Stimulated activated memory B cell treated with anti-CD40 and anti-IgM and Interleukin-4, amounts not matched to agents 10 μg/mL and 1 μg/mL and 100 μg/mL, for 72 hours (primary cell): ENCODE measurements around the gene TMEM184A.

Experiments
- ATAC-seq: fragments of 150-1000 bp; cut with Tn5 transposase; 2 replicates; pipeline ENCODE4 v1.10.0; 2021
- H3K27ac Mint-ChIP-seq: one replicate; pipeline ENCODE4 v1.8.0; 2022; ENCODE audit warnings: mild to moderate bottlenecking, mixed read lengths
- H3K27me3 Mint-ChIP-seq: one replicate; pipeline ENCODE4 v1.8.0; 2022; ENCODE audit warnings: mixed read lengths
- H3K36me3 Mint-ChIP-seq: one replicate; pipeline ENCODE4 v1.8.0; 2022; ENCODE audit warnings: mixed read lengths
- H3K4me1 Mint-ChIP-seq: one replicate; pipeline ENCODE4 v1.8.0; 2022; ENCODE audit warnings: mixed read lengths
- H3K4me3 Mint-ChIP-seq: one replicate; pipeline ENCODE4 v1.8.0; 2022; ENCODE audit warnings: mild to moderate bottlenecking, moderate library complexity, mixed read lengths
- H3K9me3 Mint-ChIP-seq: one replicate; pipeline ENCODE4 v1.8.0; 2022; ENCODE audit warnings: mixed read lengths

Gene TMEM184A

GRCh38 chr7:1593904-1594421 lies 38.0 kb upstream of the TMEM184A start:
- H3K27me3 Mint-ChIP-seq, result peaks cover 92% of the 10 kb centered on the region
- H3K4me3 Mint-ChIP-seq, result no peak overlapping the region
- peaks cover 33% of the 10 kb centered on the region for H3K4me1 Mint-ChIP-seq
- no peaks in the 10 kb centered on the region for H3K36me3 Mint-ChIP-seq
- no peak for ATAC-seq
- H3K27ac Mint-ChIP-seq, result no peak overlapping the region
- H3K9me3 Mint-ChIP-seq, result peaks cover 22% of the 10 kb centered on the region

DNA sequence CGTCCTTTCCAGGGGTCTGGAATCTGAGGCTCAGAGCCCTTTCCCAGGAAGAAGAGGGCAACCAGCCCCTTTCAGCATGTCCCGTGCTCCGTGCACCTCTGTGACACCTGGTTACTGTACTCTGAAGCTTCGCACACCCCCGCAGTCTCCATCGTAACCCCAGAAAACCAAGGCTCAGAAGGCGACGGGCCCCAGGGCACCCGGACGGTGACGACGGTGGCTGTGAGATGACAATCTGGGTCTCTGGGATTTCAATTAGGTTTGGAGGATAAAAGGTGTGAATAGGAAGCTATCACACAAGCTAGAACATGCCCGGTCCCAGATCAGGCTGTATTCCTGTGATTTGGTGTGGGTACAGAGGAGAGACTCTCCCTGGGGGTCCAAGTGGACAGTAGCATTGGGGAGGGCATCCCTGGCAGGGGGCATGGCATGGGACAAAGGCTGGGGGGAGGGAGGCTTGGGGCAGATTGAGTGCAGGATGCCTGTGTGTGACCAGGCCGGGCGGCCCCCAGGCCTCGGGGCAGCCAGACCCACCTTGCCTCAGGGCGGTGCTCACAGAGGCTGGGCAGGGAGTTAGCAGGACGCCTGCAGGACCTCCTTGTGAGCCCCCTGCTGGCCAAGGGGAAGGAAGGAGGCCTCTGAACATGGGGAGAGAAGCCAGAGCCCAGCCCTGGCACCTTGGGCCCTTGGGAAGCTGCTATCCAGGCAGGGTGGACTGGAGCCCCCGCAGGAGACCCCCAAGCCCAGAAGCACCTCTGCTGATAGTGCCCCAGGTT lies 37.3 kb upstream of the TMEM184A start:
- H3K4me3 Mint-ChIP-seq, result no peak overlapping the region
- H3K4me1 Mint-ChIP-seq, result peaks cover 33% of the 10 kb centered on the region
- peak overlapping the region; percentile 82 for H3K27ac Mint-ChIP-seq
- H3K27me3 Mint-ChIP-seq, result peaks cover 92% of the 10 kb centered on the region
- H3K36me3 Mint-ChIP-seq, result no peaks in the 10 kb centered on the region
- peaks cover 17% of the 10 kb centered on the region for H3K9me3 Mint-ChIP-seq
- ATAC-seq, result peak; percentile 24

GRCh38 chr7:1592299-1592871 lies 36.4 kb upstream of the TMEM184A start:
- Mint-ChIP-seq H3K27ac (peak overlapping the region; percentile 82), H3K27me3 (peaks cover 87% of the 10 kb centered on the region), H3K4me1 (peaks cover 33% of the 10 kb centered on the region), H3K4me3 (peak overlapping the region; percentile 58), H3K9me3 (peaks cover 16% of the 10 kb centered on the region), H3K36me3 (no peaks in the 10 kb centered on the region)
- ATAC-seq, result peak; percentile 74

DNA sequence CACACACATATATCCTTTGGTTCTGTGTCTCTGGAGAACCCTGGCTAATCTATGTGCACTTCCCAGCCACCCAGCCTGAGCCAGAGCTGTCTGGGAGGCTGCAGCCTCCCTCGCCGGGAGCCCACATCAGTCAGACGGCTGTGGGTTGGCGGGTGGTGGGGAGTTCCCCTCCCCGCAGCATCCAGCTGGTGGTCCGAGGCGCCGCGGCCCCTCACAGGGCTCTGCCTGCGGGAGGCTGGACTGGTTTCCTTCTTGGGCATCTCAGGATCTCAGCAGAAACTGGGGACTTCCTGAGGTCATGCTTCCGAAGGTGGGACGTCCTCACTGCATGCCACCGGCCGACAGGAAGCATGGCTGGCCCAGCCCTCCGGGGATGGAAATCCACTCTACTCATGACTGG lies 35.9 kb upstream of the TMEM184A start:
- Mint-ChIP-seq H3K27ac (peak overlapping the region; percentile 82), H3K4me3 (peak overlapping the region; percentile 58), H3K36me3 (no peaks in the 10 kb centered on the region), H3K4me1 (peaks cover 33% of the 10 kb centered on the region), H3K27me3 (peaks cover 82% of the 10 kb centered on the region), H3K9me3 (peaks cover 16% of the 10 kb centered on the region)
- peak; percentile 42 for ATAC-seq

DNA sequence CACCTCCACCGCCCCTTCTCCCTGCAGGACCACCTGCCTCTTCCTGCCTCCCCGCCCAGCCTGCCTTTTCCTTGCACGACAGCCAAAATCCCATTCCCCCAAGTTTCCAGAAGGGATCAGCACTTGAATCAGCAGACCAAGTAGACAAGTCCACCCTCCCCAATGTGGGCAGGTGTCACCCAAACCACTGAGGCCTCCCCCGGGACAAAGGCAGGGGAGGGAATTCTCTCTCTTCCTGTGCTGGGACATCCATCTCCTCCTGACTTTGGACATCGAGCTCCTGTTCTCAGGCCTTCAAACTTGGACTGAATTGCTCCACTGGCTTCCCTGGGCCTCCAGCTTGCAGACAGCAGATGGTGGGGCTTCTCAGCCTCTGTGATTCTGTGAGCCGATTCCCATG lies 35.4 kb upstream of the TMEM184A start:
- H3K27me3 Mint-ChIP-seq, result peaks cover 77% of the 10 kb centered on the region
- ATAC-seq, result no peak
- peaks cover 33% of the 10 kb centered on the region for H3K4me1 Mint-ChIP-seq
- peaks cover 16% of the 10 kb centered on the region for H3K9me3 Mint-ChIP-seq
- peak overlapping the region; percentile 82 for H3K27ac Mint-ChIP-seq
- H3K4me3 Mint-ChIP-seq, result peak overlapping the region; percentile 58
- no peaks in the 10 kb centered on the region for H3K36me3 Mint-ChIP-seq

DNA sequence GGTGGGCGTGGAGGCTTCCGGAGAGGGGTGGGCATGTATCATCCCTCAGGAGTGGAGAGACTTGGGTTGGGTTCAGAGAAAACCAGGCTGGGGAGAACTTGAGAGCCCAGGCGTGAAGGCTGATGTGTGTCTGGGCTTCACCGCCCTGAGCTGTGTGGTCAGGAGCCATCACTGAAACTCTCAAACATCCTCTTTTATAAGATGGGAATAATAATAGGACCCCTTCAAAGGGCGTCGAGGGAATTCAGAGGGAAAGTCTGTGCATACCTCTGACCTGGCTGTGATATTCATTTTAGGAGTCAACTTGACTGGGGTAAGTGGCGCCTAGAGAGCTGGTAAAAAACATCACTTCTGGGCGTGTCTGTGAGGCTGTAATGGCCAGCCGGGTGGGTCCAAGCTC lies 34.9 kb upstream of the TMEM184A start:
- ATAC-seq, result peak; percentile 24
- H3K36me3 Mint-ChIP-seq, result no peaks in the 10 kb centered on the region
- H3K4me3 Mint-ChIP-seq, result no peak overlapping the region
- H3K27ac Mint-ChIP-seq, result peak overlapping the region; percentile 82
- peaks cover 74% of the 10 kb centered on the region for H3K27me3 Mint-ChIP-seq
- peaks cover 33% of the 10 kb centered on the region for H3K4me1 Mint-ChIP-seq
- H3K9me3 Mint-ChIP-seq, result peaks cover 16% of the 10 kb centered on the region

DNA sequence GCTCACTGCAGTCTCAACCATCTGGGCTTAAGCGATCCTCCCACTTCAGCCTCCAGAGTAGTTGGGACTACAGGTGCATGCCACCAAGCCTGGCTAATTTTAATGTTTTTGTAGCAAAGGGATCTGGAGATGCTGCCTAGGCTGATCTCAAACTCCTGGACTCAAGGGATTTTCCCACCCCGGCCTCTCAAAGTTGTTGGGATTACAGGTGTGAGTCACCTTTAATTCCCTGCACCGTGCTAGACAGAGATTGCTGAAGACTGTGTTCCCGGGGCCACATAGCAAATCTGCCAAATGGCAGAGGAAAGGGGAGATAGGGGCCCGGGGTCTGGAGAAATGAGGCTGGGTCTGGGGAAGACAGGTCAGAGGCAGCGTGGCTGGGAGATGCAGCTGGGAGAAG lies 34.5 kb upstream of the TMEM184A start:
- peaks cover 16% of the 10 kb centered on the region for H3K9me3 Mint-ChIP-seq
- no peak for ATAC-seq
- H3K27ac Mint-ChIP-seq, result peak overlapping the region; percentile 82
- no peaks in the 10 kb centered on the region for H3K36me3 Mint-ChIP-seq
- H3K27me3 Mint-ChIP-seq, result peaks cover 70% of the 10 kb centered on the region
- H3K4me3 Mint-ChIP-seq, result no peak overlapping the region
- H3K4me1 Mint-ChIP-seq, result peaks cover 33% of the 10 kb centered on the region

- ATAC-seq, result no peak
- H3K36me3 Mint-ChIP-seq, result peaks cover 6% of the 10 kb centered on the region
- peaks cover 55% of the 10 kb centered on the region for H3K27me3 Mint-ChIP-seq
These were observed 33.0 kb upstream of the TMEM184A start for GRCh38 chr7:1588978-1589377.

DNA sequence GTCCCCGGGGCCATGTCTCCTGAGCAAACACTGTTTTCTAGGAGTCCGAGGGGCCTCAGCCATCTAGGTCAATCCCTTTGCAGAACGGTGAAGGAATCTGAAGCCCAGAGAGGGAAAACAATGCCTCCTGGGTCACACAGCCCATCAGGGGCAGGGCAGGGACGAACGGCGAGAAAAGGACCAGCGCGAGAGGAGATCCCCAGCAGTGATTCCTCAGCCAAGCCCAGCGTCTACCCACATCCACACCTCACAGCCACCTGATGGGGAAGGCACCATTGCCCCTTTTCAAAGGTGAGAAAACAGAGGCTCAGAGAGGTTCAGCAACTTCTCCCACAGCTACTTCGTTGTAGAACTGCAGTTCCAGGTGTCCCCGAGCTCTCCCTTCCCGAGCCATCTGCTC lies 31.7 kb upstream of the TMEM184A start:
- peaks cover 6% of the 10 kb centered on the region for H3K36me3 Mint-ChIP-seq
- H3K9me3 Mint-ChIP-seq, result peaks cover 6% of the 10 kb centered on the region
- no peak overlapping the region for H3K4me3 Mint-ChIP-seq
- no peak for ATAC-seq
- H3K27me3 Mint-ChIP-seq, result peaks cover 43% of the 10 kb centered on the region
- peaks cover 25% of the 10 kb centered on the region for H3K4me1 Mint-ChIP-seq
- no peak overlapping the region for H3K27ac Mint-ChIP-seq

More at GRCh38 chr7:1588978-1589377, 33.0 kb upstream of the TMEM184A start:
- Mint-ChIP-seq H3K4me1 (peaks cover 33% of the 10 kb centered on the region), H3K4me3 (no peak overlapping the region), H3K9me3 (peaks cover 7% of the 10 kb centered on the region), H3K27ac (no peak overlapping the region)

DNA sequence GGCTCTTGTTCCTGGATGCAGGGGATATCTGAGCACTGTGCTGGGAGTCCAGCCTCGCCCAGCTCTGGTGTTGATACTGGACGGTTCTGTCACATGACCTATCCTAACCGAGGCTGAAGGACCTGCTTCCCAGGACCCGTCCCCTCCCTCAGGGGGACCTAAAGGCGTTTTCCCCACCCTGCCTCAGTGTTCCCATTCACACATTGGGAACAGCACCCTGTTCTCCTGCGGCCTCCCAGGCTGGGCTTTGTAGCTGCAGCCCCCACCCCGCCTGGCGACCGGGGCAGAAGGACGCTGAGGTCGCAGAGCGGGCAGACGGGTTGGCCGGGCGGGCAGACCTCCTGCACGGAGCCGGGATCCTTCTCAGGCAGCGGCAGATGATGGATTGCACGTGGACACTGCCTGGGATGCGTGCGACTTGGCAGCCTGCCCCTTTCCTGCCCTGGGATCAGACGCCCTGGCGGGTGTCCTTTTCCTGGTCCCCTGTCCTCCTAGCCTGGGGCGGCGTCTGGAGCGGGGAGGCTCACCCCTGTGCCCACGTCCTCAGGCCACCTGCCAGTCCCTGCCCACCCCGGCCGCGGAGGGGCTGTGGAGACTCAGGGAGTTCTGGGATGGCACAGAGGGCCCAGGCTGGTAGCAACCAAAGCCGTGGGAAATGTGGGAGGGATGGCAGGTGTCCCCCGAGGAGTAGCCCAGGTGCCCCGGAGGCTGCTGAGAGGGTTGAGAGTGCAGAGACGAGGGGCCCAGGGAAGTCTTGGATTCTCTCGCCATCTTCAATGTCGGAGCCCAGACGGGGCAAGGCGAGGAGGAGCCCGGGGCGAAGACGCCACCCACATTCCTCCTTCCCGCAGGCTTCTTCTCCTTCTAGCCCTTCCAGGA lies 31.1 kb upstream of the TMEM184A start:
- Mint-ChIP-seq H3K4me3 (no peak overlapping the region), H3K27me3 (peaks cover 42% of the 10 kb centered on the region), H3K4me1 (peaks cover 19% of the 10 kb centered on the region), H3K36me3 (peaks cover 6% of the 10 kb centered on the region), H3K27ac (no peak overlapping the region), H3K9me3 (peaks cover 6% of the 10 kb centered on the region)
- no peak for ATAC-seq

GRCh38 chr7:1586126-1586826 lies 30.3 kb upstream of the TMEM184A start:
- peaks cover 6% of the 10 kb centered on the region for H3K9me3 Mint-ChIP-seq
- peaks cover 6% of the 10 kb centered on the region for H3K36me3 Mint-ChIP-seq
- peaks cover 11% of the 10 kb centered on the region for H3K4me1 Mint-ChIP-seq
- H3K27me3 Mint-ChIP-seq, result peaks cover 34% of the 10 kb centered on the region
- H3K4me3 Mint-ChIP-seq, result no peak overlapping the region
- no peak overlapping the region for H3K27ac Mint-ChIP-seq
- ATAC-seq, result no peak

DNA sequence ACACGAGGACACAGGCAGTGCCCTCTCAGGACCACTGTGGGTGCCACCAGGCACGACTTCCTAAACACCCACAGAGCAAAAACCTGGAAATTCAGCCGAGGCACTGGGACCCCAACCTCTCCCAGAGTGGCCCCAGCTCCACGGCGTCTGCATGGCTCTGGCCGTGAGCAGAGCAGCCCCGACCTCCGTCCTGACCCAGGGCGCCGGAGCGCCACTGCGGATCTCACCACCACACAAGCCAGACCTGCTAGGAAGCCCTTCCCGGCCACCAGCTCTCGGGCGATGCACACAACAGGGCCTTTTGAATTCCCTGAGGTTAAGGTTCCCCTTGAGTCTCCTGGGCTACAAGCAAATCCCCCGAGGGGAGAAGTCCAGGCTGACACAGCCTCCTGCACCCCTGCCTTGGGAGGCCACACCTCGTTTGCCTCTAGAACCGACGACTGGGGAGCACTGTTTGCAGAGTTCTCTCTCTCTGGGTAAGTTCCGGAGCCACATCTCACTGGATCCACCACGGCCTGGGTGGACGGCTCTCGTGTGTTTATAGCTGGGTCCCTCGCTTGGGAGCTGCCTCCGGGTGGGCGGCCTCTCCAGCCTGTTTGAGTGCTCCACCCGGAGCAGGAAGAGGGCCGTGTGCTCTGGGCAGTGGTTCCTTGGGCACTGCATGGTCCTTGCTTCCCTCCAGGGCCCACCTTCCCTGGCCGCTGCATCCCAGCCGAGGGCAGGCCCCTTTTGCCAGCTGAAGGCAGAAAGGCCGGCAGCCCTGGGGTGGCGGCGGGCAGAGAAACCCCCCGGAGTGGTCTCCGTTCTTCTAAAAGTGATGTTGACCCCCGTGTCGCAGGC lies 29.4 kb upstream of the TMEM184A start:
- ATAC-seq, result no peak
- Mint-ChIP-seq H3K9me3 (peaks cover 6% of the 10 kb centered on the region), H3K27me3 (peaks cover 25% of the 10 kb centered on the region), H3K4me1 (peaks cover 2% of the 10 kb centered on the region), H3K27ac (no peak overlapping the region), H3K4me3 (no peak overlapping the region), H3K36me3 (peaks cover 6% of the 10 kb centered on the region)

- no peak overlapping the region for H3K4me3 Mint-ChIP-seq
- H3K36me3 Mint-ChIP-seq, result peaks cover 6% of the 10 kb centered on the region
- no peak overlapping the region for H3K27ac Mint-ChIP-seq
- peaks cover 6% of the 10 kb centered on the region for H3K9me3 Mint-ChIP-seq
- ATAC-seq, result no peak
- H3K27me3 Mint-ChIP-seq, result peaks cover 19% of the 10 kb centered on the region
- H3K4me1 Mint-ChIP-seq, result peaks cover 7% of the 10 kb centered on the region
These were observed 28.7 kb upstream of the TMEM184A start for GRCh38 chr7:1584700-1585099.
